K562 (cell line): ENCODE measurements around the gene GPX7. TPM values are rescaled to one million over a fixed set of nuclear protein-coding genes. Genes with fewer than 3 reads are reported as not detected.
A peak's percentile ranks its signal among the peaks of the same experiment; 100 is the strongest.

ENCODE experiments used
- ATAC-seq: fragments of 200-7000 bp; cut with Tn5 transposase; 3 replicates; pipeline ENCODE4 v1.9.1; 2020; ENCODE audit warnings: moderate library complexity
- BruUV-seq: library from RNA; stranded (reverse); fragments of 400-500 nt; replicated peaks from 2 replicates; lab custom pipeline; 2021; lab: Mats Ljungman, UMichigan
- CTCF ChIA-PET: fragments of 300-600 bp; formaldehyde crosslinking; extraction: SDS; loops from one replicate; lab custom pipeline; 2021; ENCODE audit warnings: low intra/inter-chr PET ratio; lab: Yijun Ruan, JAX
- POLR2A ChIA-PET: fragments of 300-600, 350-650 bp; sonication (Branson Sonifier 250); formaldehyde crosslinking; extraction: SDS; loops from one replicate; lab custom pipeline; 2021; ENCODE audit warnings: antibody characterized with exemption, inconsistent platforms; lab: Yijun Ruan, JAX
- DNase-seq, 4 experiments: peaks; one replicate each; pipeline versions ENCODE4 v3.0.0 to v3.0.0-alpha.2; 2011 to 2018; ENCODE audit warnings: low spot score in 3 of 4, mixed read lengths in 3 of 4; ENCODE audit errors: extremely low read depth in 1 of 4
- FAIRE-seq: peaks from 2 replicates; lab custom pipeline; 2011; peaks lifted over from hg19 to GRCh38; lab: Jason Lieb, UNC
- H2AFZ ChIP-seq: 2 replicates; pipeline ENCODE4 v1.6.0; 2011; ENCODE audit warnings: low read depth, low read length, control low read depth, inconsistent platforms
- H3K27ac ChIP-seq: fragments of 200-600 bp; 3 replicates; pipeline ENCODE4 v1.8.0; 2011; ENCODE audit warnings: low read depth, mild to moderate bottlenecking, control low read depth, inconsistent platforms, low read length, moderate library complexity, mixed read lengths; ENCODE audit errors: extremely low read depth
- H3K27me3 ChIP-seq, 2 experiments: fragments of 300-600 bp in 1 of 2; 2 replicates in 1 of 2; 3 replicates in 1 of 2; pipeline versions ENCODE4 v1.6.0 to v1.8.0; 2011; ENCODE audit warnings: inconsistent platforms in 2 of 2, low read length in 2 of 2, mild to moderate bottlenecking in 1 of 2, mixed read lengths in 1 of 2, moderate library complexity in 1 of 2; ENCODE audit not compliant: control insufficient read depth in 2 of 2, insufficient read depth in 2 of 2
- H3K36me3 ChIP-seq: fragments of 300-600 bp; 3 replicates; pipeline ENCODE4 v1.8.0; 2011; ENCODE audit warnings: mild to moderate bottlenecking, low read length, inconsistent platforms; ENCODE audit not compliant: control insufficient read depth, insufficient read depth
- H3K4me1 ChIP-seq, 2 experiments: fragments of 200-600 bp in 1 of 2; replicated peaks in 1 of 2; 2 replicates in 1 of 2; 3 replicates in 1 of 2; pipeline versions ENCODE4 v1.5.1 to v1.8.0; 2011; ENCODE audit warnings: inconsistent platforms in 2 of 2, low read length in 2 of 2, mild to moderate bottlenecking in 1 of 2, mixed read lengths in 1 of 2, moderate library complexity in 1 of 2; ENCODE audit not compliant: control insufficient read depth in 2 of 2, insufficient read depth in 2 of 2
- H3K4me2 ChIP-seq: 2 replicates; pipeline ENCODE4 v1.6.1; 2011; ENCODE audit warnings: low read length, control low read depth, inconsistent platforms, mixed read lengths; ENCODE audit not compliant: insufficient read depth
- H3K4me3 ChIP-seq: fragments of 200-600 bp; sonication (generic), shearing (Covaris generic); 2 replicates; pipeline ENCODE4 v1.5.1; 2016; ENCODE audit warnings: control low read depth, inconsistent platforms
- H3K79me2 ChIP-seq: fragments of 200-600 bp; 3 replicates; pipeline ENCODE4 v1.8.0; 2011; ENCODE audit warnings: low read length, inconsistent platforms; ENCODE audit not compliant: control insufficient read depth, insufficient read depth
- H3K9ac ChIP-seq, 2 experiments: 2 replicates each; pipeline versions ENCODE4 v1.6.0 to v1.6.1; 2011; ENCODE audit warnings: low read depth in 2 of 2, low read length in 2 of 2, control low read depth in 1 of 2, inconsistent platforms in 1 of 2, mild to moderate bottlenecking in 1 of 2, mixed read lengths in 1 of 2; ENCODE audit not compliant: insufficient read depth in 1 of 2
- H3K9me1 ChIP-seq: one replicate; pipeline ENCODE4 v1.6.0; 2011; ENCODE audit warnings: inconsistent platforms, mild to moderate bottlenecking, low read length, moderate library complexity; ENCODE audit not compliant: control insufficient read depth, insufficient read depth
- H3K9me3 ChIP-seq: replicated peaks from 2 replicates; pipeline ENCODE4 v1.5.1; 2011; ENCODE audit warnings: low read depth, low read length, inconsistent platforms; ENCODE audit not compliant: control insufficient read depth, insufficient read depth
- H4K20me1 ChIP-seq: replicated peaks from 2 replicates; pipeline ENCODE4 v1.6.1; 2011; ENCODE audit warnings: low read length, inconsistent platforms, mixed read lengths; ENCODE audit not compliant: control insufficient read depth, insufficient read depth
- NR2C2 ChIP-seq, 2 experiments: fragments of 200-800 bp in 1 of 2; sonication (Bioruptor generic) in 1 of 2; sonication (generic) in 1 of 2; formaldehyde crosslinking in 1 of 2; IDR thresholded peaks; 2 replicates each; pipeline versions ENCODE4 v1.6.1 to v1.8.0; 2016 to 2022; ENCODE audit warnings: mild to moderate bottlenecking in 1 of 2, missing compliant biosample characterization in 1 of 2, missing genetic modification characterization in 1 of 2, missing genetic modification reagents in 1 of 2
- RUNX1 ChIP-seq: sonication (generic); IDR thresholded peaks from 2 replicates; pipeline ENCODE4 v1.6.1; 2016; ENCODE audit warnings: antibody characterized with exemption, low read depth
- SOX6 ChIP-seq: fragments of 450-650 bp; IDR thresholded peaks from 2 replicates; pipeline ENCODE4 v1.6.1; 2014; ENCODE audit warnings: mild to moderate bottlenecking
- SUPT5H ChIP-seq: fragments of 450-650 bp; IDR thresholded peaks from 2 replicates; pipeline ENCODE4 v1.6.1; 2016
- ZBTB40 ChIP-seq, 2 experiments: fragments of 450-650 bp in 1 of 2; sonication (generic) in 1 of 2; formaldehyde crosslinking in 1 of 2; IDR thresholded peaks; 2 replicates each; pipeline versions ENCODE4 v1.7.1 to v1.9.0; 2016 to 2022; ENCODE audit warnings: inconsistent platforms in 1 of 2, mild to moderate bottlenecking in 1 of 2, missing genetic modification reagents in 1 of 2
- ZNF124 ChIP-seq: sonication (generic); formaldehyde crosslinking; IDR thresholded peaks from 2 replicates; pipeline ENCODE4 v1.8.1; 2022; ENCODE audit warnings: missing genetic modification reagents
- ZNF239 ChIP-seq: fragments of 250-450 bp; sonication (Bioruptor Pico); IDR thresholded peaks from 2 replicates; pipeline ENCODE4 v1.4.0; 2020; ENCODE audit warnings: mild to moderate bottlenecking
- ZNF24 ChIP-seq: fragments of 450-650 bp; IDR thresholded peaks from 2 replicates; pipeline ENCODE4 v1.6.1; 2016
- ZNF316 ChIP-seq: fragments of 450-650 bp; IDR thresholded peaks from 2 replicates; pipeline ENCODE4 v1.6.1; 2016
- ZNF780A ChIP-seq: fragments of 250-450 bp; sonication (Bioruptor Pico); IDR thresholded peaks from 2 replicates; pipeline ENCODE4 v1.5.0; 2021; ENCODE audit warnings: mild to moderate bottlenecking
- WGBS: fragments of 100-300 bp; shearing (Covaris generic); methylation state at CpG from one replicate; pipeline ENCODE4 v1.1.6; 2016; ENCODE audit warnings: low coverage, mixed read lengths; ENCODE audit not compliant: insufficient coverage; ENCODE audit errors: missing lambda C conversion rate; 5-methylcytosine and 5-hydroxymethylcytosine counted together
- in situ Hi-C: fragments of 300-500 bp; cut with MboI; formaldehyde crosslinking; loops from 4 replicates; pipeline ENCODE4 v1.15.0; 2018; ENCODE audit warnings: inconsistent platforms, mixed read lengths
- intact Hi-C: fragments of 100-400 bp; cut with micrococcal nuclease; formaldehyde crosslinking; loops from 2 replicates; pipeline ENCODE4 v1.14.2; 2022
- polyA plus RNA-seq, 8 experiments: library from polyadenylated mRNA; depleted of rRNA in 4 of 8; stranded (reverse) in 5 of 8; unstranded in 3 of 8; fragments of >200 nt; fragmentation: Nextera tagmentation in 2 of 8; fragmentation: Illumina TruSeq in 1 of 8; extraction: Ambion mirVana in 2 of 8; extraction: Trizol in 1 of 8; gene quantifications; 2 replicates each; pipeline versions ENCODE4 v1.2.1 to v1.2.3, GENCODE V29; 2011 to 2014; ENCODE audit warnings: inconsistent platforms in 1 of 8, missing spikeins in 1 of 8
- total RNA-seq, 7 experiments: library from RNA; depleted of rRNA in 6 of 7; stranded (reverse); fragments of >200 nt in 6 of 7; fragmentation: Illumina TruSeq in 2 of 7; extraction: Trizol in 2 of 7; gene quantifications; 2 replicates each; pipeline versions ENCODE4 v1.2.1 to v1.2.3, GENCODE V29; 2011 to 2021; ENCODE audit warnings: low replicate concordance in 1 of 7
- TF ChIP-seq, protein P1 (sequence below), 2 experiments: fragments of 150-350 bp in 1 of 2; IDR thresholded peaks; 2 replicates each; pipeline ENCODE4 v1.6.1; 2012 to 2016; ENCODE audit warnings: low read depth in 2 of 2, low read length in 2 of 2, mild to moderate bottlenecking in 1 of 2, moderate library complexity in 1 of 2

The GPX7 gene
- total and polyA plus RNA-seq, 9 of the 15 experiments (the other 6 are each of a cell fraction or from before 2014, with no cell fraction given), result 0.08 TPM; not detected in 8

DNA sequence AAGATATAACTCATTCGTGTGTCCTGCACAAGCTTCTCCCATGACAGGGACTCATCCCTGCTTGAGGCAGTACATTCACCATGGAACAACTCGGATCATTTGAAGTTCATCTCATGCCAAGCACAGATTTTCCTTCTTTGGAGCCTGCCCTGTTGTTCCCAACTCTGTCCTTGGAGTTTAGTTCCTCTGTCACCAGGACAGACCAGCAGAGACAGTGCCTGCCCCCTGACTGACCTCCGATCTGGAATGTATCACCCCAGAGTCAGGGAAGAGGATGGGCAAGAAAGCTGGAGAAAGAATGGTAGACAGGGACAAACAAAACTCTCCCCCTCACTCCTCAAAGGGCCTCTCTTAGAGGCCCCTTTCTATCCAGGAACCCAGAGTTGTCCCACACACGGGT, 35.8 kb downstream of the GPX7 start:
- Histone ChIP-seq H3K36me3 (no peaks in the 10 kb centered on the region), H3K9ac (no peak overlapping the region), H3K79me2 (no peaks in the 10 kb centered on the region), H3K4me3 (no peak overlapping the region), H3K9me1 (no peaks in the 10 kb centered on the region), H3K4me2 (no peak overlapping the region), H3K4me1 (peaks cover 0 to 11% of the 10 kb centered on the region in 2 experiments; a peak in 3 of 5 replicates), H4K20me1 (no peaks in the 10 kb centered on the region), H3K9me3 (no peaks in the 10 kb centered on the region), H2AFZ (peak overlapping the region; percentile 58), H3K27me3 (no peaks in the 10 kb centered on the region), H3K27ac (no peak overlapping the region)
- ChIA-PET CTCF (no interaction called here), POLR2A (interaction anchor here (0.8 to 1.5 kb wide), 5 partner anchors 10 to 157 kb away, joined by 3 to 5 read pairs (median 3); no protein-coding TSS in a partner anchor)
- intact Hi-C loops (no loop called here), in situ Hi-C loops (no loop called here)
- no TSS peak for BruUV-seq
- DNase-seq (no peak), ATAC-seq (no peak), FAIRE-seq (no peak)
- 28% methylated on average over 4 of the region's 4 CpGs for WGBS
- TF ChIP-seq SOX6 (no peak), SUPT5H (no peak), ZNF316 (no peak), ZBTB40 (IDR thresholded peaks at IDR 0.05) (no peak), ZBTB40 (CRISPR knock-in tag; IDR thresholded peaks at IDR 0.05) (no peak), ZNF239 (CRISPR knock-in tag) (no peak), ZNF24 (no peak), NR2C2 (CRISPR knock-in tag; IDR thresholded peaks at IDR 0.05) (no peak), NR2C2 (tag; IDR thresholded peaks at IDR 0.05) (no peak), RUNX1 (no peak), ZNF780A (CRISPR knock-in tag) (no peak), ZNF124 (CRISPR knock-in tag) (no peak)
- TF ChIP-seq, protein P1, sequence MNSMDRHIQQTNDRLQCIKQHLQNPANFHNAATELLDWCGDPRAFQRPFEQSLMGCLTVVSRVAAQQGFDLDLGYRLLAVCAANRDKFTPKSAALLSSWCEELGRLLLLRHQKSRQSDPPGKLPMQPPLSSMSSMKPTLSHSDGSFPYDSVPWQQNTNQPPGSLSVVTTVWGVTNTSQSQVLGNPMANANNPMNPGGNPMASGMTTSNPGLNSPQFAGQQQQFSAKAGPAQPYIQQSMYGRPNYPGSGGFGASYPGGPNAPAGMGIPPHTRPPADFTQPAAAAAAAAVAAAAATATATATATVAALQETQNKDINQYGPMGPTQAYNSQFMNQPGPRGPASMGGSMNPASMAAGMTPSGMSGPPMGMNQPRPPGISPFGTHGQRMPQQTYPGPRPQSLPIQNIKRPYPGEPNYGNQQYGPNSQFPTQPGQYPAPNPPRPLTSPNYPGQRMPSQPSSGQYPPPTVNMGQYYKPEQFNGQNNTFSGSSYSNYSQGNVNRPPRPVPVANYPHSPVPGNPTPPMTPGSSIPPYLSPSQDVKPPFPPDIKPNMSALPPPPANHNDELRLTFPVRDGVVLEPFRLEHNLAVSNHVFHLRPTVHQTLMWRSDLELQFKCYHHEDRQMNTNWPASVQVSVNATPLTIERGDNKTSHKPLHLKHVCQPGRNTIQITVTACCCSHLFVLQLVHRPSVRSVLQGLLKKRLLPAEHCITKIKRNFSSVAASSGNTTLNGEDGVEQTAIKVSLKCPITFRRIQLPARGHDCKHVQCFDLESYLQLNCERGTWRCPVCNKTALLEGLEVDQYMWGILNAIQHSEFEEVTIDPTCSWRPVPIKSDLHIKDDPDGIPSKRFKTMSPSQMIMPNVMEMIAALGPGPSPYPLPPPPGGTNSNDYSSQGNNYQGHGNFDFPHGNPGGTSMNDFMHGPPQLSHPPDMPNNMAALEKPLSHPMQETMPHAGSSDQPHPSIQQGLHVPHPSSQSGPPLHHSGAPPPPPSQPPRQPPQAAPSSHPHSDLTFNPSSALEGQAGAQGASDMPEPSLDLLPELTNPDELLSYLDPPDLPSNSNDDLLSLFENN (IDR thresholded peaks at IDR 0.05; ENCODE audit: low read depth in 2 of 2, low read length in 2 of 2), result no peak
